HG03025 (cell line): Measurements from ENCODE around the gene PTAR1.

Experiments
- ATAC-seq: cut with Tn5 transposase; IDR thresholded peaks from one replicate; pipeline ENCODE4 v1.9.1; 2021; ENCODE audit warnings: mild to moderate bottlenecking, moderate library complexity; ENCODE audit not compliant: unreplicated experiment, low FRiP score

The PTAR1 gene

DNA sequence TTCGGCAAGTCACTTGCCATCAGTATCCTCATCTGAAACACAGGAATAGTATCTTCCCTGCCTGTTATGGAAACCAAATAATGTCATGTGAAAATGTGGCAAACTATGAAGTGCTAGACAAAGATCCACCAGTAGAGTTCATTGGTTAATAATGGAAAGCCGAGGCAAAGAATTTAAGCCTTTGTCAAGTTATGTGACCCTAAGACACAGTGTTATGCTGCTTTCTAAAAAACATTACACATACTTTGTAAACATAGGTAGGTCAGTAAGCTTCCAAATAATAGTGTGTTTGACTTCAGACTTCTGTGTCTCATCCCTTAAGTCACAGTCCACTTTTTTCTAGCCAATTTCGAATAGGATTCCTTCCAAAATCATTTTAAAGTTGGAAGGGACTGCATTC is 6.0 kb downstream of the PTAR1 start:
- ATAC-seq, result no peak

DNA sequence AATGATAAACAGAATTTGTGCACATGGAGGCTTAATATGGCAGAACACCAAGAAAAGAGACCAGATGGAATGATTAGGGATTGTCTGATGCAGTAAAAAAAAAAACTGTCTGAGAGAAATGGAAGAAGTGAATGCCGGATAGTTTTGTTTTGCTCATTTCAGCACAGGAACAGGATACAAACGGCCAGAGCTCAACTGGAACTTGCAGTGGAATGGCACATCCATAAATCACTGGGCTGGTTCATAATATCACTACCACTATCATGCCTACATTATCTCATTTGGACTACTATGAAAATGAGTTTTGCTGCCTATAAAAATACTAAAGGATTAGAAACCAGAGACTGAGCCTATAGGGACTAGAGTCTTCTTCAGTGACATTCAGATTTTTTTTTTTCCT is 9.7 kb downstream of the PTAR1 start:
- no peak for ATAC-seq

DNA sequence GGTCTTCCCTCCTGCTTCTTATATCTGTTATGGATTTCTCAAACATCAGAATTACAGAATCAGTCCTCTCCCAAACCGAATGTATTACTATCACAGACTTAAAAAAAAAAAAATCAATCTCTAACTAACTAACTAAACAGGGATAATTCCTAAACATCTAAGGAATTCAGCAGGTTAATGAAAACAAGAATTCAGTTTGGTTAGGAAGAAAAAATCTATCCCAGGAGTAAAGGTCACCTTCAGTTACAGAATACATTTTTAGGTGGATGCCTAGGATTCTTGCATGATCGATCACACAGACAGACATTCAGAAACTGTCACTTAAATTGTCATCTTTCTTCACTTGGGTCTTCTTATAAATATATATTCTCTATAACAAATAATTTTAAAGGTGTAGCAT is 11.5 kb downstream of the PTAR1 start:
- ATAC-seq, result no peak

DNA sequence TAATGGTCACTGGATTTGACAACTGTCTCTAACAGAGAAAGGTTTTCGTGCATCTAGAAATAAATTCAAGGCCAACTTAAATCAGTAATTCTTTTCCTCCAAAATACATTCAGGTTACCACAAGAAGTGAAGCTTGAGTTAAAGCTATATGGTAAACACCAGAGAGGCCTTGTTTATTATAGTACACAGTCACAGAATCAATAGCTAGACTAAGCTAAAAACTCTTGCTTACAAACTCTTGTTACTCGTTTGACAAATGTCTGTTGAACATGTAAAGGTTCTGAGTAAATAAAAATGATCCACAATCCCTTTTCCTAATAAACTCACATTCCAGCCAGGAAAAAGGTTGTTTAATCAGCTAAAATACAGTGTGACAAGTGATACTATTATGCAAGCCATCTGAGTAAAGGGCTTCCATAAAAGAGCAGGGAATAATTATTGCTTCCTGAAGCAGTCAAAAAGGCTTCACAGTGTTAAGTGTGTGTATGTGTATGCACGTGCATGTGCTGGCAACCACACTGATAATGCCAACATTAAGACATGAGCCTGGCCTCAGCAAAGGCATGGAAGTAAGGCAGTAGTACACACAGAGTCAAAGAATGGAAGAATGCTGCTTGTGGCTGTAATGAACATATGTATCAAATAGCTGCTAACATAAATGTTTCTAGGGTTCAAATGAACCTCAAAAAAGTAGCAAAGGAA is 12.8 kb downstream of the PTAR1 start:
- no peak for ATAC-seq

DNA sequence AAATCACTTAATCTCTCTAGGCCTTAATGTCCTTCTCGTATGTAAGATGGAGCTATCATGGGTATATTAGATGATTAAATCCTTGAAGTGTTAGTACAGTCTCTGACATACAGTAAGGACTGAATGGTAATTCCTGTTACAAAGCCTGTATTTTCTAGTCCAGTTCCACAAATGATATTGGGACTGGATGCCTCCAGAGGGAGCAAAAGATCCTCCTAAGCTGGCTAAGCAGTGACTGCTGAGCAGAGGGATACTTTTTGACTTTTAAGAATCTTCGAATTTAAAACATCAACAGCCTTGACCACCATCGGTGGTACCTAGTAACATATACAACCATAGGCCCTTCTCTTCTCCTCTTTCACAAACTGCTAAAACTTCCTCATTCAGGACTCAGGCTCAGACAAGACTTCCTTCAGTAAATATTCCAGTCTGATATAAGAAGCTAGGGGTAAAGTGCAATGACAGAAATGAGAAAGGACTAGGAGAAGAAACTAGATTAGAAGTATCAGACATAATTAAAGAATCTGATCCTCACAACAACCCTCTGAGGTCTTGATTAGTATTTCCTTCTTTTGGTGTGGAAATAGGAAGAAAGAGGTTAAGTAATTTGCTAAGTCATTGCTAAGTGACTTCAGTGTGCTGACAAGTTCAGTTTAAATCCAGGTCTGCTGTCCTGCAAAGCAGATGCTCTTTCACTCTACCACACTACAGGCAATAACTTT is 13.9 kb downstream of the PTAR1 start:
- ATAC-seq, result no peak

DNA sequence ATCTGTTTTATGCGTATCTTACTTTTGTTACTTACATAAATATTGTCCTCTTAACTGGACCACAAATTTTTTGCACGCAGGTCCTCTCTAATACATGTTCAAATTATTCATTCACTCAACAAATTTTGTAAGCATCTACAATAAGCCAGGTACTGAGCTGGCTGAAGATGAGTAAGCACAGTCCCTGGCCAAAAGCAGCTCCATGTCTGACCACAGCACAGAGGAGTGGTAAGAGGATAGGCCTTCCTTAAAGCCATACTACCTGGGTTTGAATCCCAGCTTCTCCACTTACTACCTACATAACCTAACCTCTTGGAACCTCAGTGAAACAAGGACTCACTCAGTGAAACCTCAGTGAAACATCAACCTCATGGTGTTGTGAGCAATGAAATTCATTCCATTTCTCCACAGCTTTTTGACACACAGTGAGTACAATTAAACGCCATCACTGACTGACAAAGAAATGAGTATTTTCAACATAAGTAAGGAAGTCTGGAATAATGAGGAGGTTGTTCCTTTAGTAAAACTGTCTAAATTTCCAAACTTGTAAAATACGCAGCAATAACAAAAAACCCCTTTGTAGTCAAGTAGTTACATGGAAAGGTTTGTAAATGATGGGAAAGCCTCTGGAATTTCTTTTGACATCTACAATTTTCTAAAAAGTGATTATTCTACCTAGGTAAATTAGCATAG is 15.0 kb downstream of the PTAR1 start:
- no peak for ATAC-seq

DNA sequence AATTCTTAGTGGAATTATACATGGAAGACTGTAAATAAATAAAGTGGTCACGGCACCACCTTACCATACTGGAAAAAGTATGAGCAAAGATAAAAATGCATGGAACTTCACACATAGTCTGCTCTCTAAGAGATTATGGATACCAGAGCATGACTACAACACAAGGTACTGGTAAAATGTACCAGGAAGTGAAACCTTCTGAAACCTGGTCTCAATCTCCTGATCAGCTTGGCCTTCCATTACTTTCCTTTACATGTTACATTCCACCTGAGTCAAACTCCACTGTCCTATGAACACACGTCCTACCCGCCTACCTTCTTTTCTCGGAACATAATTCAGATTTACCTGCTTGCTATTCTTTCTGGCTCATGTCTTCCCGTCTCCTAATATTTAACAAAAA is 15.9 kb downstream of the PTAR1 start:
- ATAC-seq, result no peak

DNA sequence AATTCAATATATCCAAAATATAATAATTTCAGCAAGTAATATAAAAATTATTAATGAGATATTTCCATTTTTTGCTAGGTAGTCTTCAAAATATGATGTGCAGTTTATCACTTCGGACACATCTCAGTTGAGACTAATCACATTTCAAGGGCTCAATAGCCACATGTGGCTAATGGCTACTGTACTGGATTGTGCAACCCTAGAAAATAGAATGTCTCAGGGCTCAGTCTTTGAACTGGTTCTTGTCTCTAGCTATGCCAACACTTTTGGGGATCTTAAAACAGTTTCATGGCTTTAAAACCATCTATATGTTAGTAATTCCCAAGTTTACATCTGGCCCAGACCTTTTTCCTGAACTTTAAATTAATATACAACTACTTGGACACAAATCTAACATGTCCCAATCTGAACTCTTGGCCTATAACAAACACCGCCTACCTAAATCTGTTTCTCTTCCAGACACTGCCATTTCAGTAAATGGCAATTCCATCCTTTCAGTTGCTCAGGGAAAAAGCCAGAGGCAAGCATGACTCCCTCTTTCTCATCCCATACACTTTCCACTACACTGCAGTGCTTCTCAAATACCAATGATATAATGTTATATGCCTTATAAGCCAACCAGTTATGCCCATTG is 18.8 kb downstream of the PTAR1 start:
- no peak for ATAC-seq

DNA sequence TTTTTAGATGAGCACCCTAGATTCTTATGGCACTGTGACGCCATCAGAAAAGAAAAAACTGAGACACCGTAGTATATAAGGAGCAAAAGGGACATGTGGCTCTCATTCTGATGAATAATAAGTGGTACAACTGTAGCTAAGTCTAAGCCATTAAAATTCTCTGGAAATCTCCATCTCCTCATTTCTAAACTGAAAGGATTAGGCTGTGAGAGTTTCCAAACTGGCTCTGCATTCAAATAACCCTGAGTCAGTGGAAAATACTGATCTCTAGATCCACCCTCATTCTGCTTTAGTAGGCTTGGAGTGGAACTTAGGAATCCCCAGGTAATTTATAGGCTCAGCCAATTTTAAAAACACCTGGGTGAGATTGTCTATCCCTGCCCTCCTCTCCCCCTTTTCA is 28.5 kb downstream of the PTAR1 start:
- ATAC-seq, result no peak

DNA sequence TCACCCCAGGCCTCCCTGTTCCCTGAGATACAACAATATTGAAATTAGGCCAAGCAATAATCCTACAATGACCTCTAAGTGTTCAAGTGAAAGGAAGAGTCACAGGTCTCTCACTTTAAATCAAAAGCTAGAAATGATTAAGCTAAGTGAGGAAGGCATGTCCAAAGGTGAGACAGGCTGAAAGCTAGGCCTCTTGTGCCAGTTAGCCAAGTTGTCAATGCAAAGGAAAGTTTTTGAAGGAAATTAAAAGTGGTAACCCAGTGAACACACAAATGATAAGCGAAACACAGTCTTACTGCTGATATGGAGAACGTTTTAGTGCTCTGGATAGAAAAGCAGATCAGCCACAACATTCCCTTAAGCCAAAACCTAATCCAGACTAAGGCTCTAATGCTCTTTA is 39.8 kb downstream of the PTAR1 start:
- no peak for ATAC-seq

DNA sequence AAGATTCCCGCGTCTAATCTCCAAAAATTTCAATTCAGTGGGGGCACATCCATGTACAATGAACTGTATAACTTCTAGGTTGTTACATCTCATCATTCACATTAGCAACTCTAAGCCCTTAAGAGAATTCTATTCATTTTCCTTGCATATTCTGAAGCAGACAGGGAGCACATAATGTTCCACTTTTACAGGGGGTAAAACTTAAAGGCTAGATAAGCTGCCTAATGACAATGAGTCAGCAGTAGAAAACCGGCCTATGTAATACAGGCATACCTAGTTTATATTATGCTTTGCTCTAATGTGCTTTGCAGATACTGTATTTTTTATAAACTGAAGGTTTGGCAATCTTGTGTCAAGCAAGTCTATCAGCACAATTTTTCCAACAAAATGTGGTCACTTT is 40.4 kb downstream of the PTAR1 start:
- no peak for ATAC-seq

DNA sequence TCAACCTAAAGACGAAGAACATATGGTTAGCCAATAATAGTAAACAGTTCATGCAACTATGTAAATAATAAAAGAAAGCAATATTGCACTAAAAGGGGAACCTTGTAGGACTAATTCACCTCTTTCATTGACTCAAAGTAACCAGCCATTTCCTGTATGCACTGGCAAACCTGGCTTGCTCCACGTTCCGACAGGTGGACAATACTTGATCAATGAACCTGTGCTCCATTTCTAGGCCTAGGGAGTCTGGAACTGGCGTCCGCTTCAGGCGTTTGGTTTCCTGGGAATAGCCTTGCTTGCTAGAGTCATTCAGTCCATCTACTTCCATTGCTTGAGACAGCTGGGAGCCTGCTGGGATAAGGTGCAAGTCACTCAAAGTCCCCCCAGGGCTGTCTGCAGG is 41.6 kb downstream of the PTAR1 start:
- no peak for ATAC-seq

DNA sequence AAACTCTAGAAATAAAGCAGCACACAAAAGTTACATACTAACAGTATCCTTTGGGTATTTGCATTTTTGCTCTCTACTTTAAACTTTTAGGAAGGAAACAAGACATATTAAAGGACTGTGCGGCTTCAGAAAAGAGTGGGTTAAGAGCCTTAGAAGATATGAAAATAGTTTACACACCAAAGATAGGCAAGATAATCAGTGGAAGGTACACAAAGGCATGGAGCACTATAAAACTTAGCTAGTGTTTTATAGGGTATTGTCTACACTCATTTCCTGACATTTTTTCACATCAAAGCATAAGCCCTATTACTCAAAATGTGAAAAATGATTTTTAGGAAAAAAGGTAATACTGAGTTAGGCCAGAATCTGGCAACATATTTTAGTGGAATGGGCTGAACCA is 44.0 kb downstream of the PTAR1 start:
- ATAC-seq, result no peak

DNA sequence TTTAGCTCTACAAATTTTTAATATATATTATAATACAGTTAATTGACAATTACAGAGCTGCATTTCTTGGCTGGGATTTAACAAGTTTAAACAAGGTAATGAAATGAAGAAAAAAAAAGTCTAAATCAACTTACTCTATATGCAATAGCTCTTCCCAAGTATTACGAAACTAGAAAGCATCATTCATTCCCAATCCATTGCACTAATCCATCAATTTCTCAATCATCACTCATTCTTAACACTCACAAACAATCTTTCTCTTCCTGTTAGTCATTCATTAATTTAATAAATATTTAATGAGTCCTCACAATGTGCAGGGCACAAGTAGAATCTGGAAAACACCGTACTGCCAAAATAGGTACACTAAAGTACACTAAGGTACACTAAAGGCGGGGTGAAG is 44.7 kb downstream of the PTAR1 start:
- ATAC-seq, result no peak

DNA sequence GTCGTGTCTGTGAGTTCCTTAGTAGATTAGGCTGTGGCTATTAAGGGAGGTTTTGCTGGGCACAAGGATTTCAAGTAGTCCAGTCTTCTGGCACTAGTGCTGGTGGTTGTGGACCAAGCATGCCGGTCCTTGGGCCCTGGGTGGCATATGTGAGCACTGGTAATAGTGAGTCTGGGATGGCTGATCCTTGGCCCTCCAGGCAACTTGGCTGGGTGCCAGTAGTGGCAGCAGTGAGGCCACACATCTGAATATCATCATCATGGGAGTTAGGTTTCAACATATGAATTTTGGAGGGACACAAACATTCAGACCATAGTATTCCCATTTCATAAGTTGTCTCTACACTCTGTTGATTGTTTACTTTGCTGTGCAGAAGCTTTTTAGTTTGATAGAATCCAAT is 62.3 kb downstream of the PTAR1 start:
- no peak for ATAC-seq

DNA sequence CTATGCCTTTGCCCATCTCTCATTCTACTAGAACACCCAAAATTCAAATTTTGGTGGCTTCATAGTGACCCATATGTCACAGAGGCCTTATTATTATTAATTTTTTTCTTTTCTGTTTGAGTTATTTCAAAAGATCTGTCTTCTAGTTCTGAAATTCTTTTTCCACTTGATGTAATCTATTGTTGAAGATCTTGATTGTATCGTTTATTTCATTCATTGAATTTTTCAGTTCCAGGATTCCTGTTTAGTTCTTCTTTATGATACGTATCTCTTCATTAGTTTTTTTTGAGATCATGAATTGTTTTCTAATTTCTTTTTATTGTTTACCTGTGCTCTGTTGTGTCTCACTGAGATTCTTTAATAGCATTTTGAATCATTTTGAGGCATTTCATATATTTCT is 63.0 kb downstream of the PTAR1 start:
- ATAC-seq, result no peak

DNA sequence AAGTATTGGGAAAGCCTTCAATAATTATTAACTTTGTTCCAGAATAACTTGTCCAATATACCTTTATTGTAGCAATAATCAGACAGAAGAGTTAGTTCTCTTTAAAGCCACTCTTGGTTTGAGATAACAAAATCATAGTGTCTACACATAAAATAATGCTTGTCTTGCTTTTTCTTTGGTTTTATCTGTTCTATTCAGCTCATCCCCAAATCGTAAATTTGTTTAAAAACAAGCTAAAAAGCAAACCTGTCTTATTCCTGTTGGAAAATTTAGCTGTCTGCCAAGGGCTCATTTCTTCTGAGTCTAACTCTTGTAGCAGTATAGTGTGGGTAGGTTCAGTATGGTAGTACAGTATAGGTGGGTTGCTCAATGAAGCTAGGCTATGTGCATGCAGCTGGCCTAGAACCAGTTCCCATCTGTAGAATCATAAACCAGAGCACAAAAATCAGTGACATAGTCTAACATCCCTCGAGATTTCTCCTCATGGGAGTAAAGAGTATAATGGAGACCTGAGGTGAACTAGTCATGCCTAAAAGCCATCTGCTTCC is 69.7 kb downstream of the PTAR1 start:
- ATAC-seq, result no peak

DNA sequence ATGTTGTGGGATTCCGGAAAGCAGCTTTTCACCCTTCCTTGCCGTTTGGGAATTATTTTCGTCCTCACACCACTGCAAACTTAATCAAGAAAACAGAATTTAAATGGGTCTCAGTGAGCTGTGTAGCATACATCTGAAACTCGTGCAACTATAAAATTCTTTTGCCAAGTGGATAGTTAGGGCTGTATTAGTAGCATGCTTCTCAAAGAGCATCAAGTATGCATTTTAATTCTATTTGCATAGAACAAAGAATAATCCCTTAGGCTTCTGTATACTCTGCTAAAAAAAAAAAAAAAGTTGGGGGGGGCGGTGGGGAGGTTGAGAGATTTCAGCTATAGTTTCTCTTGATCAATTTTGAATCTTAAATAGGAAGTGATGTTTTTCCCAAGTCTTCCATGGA is 75.9 kb downstream of the PTAR1 start:
- no peak for ATAC-seq

DNA sequence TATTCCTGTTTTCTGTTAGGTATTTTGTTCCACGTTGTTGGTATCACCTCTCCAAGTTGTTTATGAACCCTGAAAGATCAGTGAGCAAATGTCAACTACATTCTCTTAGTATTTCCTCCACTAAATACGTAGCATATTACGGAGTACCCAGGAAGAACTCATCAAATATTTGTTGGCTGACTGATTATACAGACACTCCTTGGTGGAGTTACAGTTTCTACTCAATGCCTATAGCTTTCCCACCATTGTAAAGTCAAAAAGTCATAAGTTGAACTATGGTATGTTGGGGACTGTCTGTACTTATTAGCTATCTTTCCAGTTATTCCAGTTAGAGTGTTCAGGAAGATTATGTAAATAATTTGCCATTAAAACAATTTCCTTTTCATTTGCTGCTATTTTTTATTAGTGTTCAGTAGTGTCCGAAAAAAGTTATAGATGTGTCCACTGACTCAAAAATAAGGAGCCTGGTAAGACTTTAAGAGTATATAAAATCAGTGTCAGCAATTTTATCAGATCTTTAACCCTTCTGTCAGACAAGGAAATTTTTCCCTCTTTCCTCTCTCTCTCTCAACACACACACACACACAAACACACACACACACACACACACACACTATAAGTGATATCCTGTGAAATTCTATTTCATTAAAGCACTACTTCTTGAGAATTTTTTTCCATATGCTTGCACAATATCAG is 80.8 kb downstream of the PTAR1 start:
- no peak for ATAC-seq

DNA sequence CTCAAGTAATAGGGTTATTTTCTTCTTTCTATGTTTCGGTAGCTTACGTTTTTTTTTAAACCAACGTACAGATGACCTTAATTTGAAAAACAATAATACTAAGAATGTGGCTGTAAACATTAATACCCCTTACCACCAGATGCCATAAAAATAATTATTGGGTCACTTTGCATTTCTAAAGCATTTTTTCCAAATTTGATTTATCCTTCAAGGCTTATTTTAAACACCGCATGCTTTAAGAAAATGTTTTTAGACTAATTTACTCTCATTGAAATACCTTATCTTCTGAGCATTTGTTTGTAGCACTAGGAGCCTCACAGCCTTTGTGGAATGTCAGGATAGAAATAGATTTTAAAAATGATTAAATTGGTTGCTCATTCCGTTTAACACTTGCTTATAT is 81.9 kb downstream of the PTAR1 start:
- ATAC-seq, result no peak

DNA sequence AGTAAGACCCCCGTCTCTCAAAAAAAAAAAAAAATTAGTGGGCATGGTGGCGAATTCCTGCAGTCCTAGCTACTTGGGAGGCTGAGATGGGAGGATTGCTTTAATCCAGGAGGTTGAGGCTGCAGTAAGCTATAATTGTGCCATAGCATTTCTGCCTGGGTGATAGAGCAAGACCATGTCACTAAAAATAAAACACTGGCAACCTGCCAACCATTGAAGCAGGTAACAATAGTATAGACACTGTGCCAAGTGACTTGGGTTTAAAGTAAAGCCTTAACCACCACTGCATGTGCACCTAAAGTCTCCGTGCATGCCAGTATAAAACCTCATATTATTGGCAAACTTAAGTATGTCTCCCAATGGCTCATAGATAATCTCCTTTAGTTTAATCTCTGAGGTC is 84.2 kb downstream of the PTAR1 start:
- no peak for ATAC-seq
